PC-3 (cell line): Measurements from ENCODE around the gene HTR4. TPM values are rescaled to one million over a fixed set of nuclear protein-coding genes. Genes with fewer than 3 reads are reported as not detected.

ENCODE experiments used
- ATAC-seq: fragments of 200-7000 bp; cut with Tn5 transposase; 2 replicates; pipeline ENCODE4 v1.9.1; 2020; ENCODE audit warnings: mild to moderate bottlenecking, moderate library complexity
- BruUV-seq: library from RNA; stranded (reverse); fragments of 400-500 nt; replicated peaks from 2 replicates; lab custom pipeline; 2021; lab: Mats Ljungman, UMichigan
- CTCF ChIA-PET: fragments of 300-600 bp; sonication (Branson Sonifier 250); formaldehyde crosslinking; loops from one replicate; lab custom pipeline; 2022; ENCODE audit warnings: antibody characterized with exemption; lab: Charles Lee
- POLR2A ChIA-PET: fragments of 300-600 bp; sonication (Branson Sonifier 250); formaldehyde crosslinking; loops from one replicate; lab custom pipeline; 2022; ENCODE audit warnings: antibody characterized with exemption; ENCODE audit not compliant: unreplicated experiment; lab: Charles Lee
- DNase-seq: peaks from one replicate; pipeline ENCODE4 v3.0.0-alpha.2; 2015
- H2AFZ ChIP-seq: fragments of 300-600 bp; sonication (generic); 2 replicates; pipeline ENCODE4 v1.6.0; 2016; ENCODE audit warnings: antibody characterized with exemption, low read length
- H3F3A ChIP-seq: fragments of 300-600 bp; sonication (generic); one replicate; pipeline ENCODE4 v1.6.0; 2017; ENCODE audit warnings: antibody characterized with exemption, low read length, control low read depth, mild to moderate bottlenecking; ENCODE audit not compliant: unreplicated experiment
- H3K27ac ChIP-seq: fragments of 300-600 bp; sonication (generic); 2 replicates; pipeline ENCODE4 v1.5.1; 2016; ENCODE audit warnings: mild to moderate bottlenecking, low read length
- H3K27me3 ChIP-seq: fragments of 300-600 bp; sonication (generic); 2 replicates; pipeline ENCODE4 v1.6.1; 2016; ENCODE audit warnings: low read length, mixed read lengths
- H3K36me3 ChIP-seq: fragments of 300-600 bp; sonication (generic); 2 replicates; pipeline ENCODE4 v1.6.1; 2016; ENCODE audit warnings: low read depth, mixed run types, low read length, mixed read lengths
- H3K4me1 ChIP-seq: fragments of 300-600 bp; sonication (generic); 2 replicates; pipeline ENCODE4 v1.5.1; 2016; ENCODE audit warnings: low read length; ENCODE audit not compliant: insufficient read depth
- H3K4me2 ChIP-seq: fragments of 300-600 bp; sonication (generic); 2 replicates; pipeline ENCODE4 v1.6.0; 2016; ENCODE audit warnings: low read length
- H3K4me3 ChIP-seq: fragments of 300-600 bp; sonication (generic); 2 replicates; pipeline ENCODE4 v1.5.1; 2016; ENCODE audit warnings: mild to moderate bottlenecking, low read length, mixed read lengths
- H3K79me2 ChIP-seq: fragments of 300-600 bp; sonication (generic); 2 replicates; pipeline ENCODE4 v1.6.1; 2017; ENCODE audit warnings: low read length, mixed read lengths
- H3K9ac ChIP-seq: fragments of 300-600 bp; sonication (generic); 2 replicates; pipeline ENCODE4 v1.6.0; 2016; ENCODE audit warnings: mild to moderate bottlenecking, low read length
- H3K9me2 ChIP-seq: fragments of 300-600 bp; sonication (generic); replicated peaks from 2 replicates; pipeline ENCODE4 v1.6.1; 2016; ENCODE audit warnings: mixed run types, low read length, mixed read lengths
- H3K9me3 ChIP-seq: fragments of 300-600 bp; sonication (generic); 2 replicates; pipeline ENCODE4 v1.6.1; 2016; ENCODE audit warnings: low read length, mixed read lengths
- H4K20me1 ChIP-seq: fragments of 300-600 bp; sonication (generic); 2 replicates; pipeline ENCODE4 v1.6.1; 2016; ENCODE audit warnings: low read length, mixed read lengths
- EZH2 ChIP-seq: fragments of 300-600 bp; sonication (generic); IDR thresholded peaks from one replicate; pipeline ENCODE4 v1.6.1; 2017; ENCODE audit warnings: antibody characterized with exemption, mild to moderate bottlenecking, low read length; ENCODE audit not compliant: unreplicated experiment
- EZH2phosphoT487 ChIP-seq: fragments of 300-600 bp; sonication (generic); IDR thresholded peaks from 2 replicates; pipeline ENCODE4 v1.6.1; 2018; ENCODE audit warnings: mild to moderate bottlenecking, antibody characterized with exemption, low read length, borderline replicate concordance
- intact Hi-C: fragments of 100-400 bp; cut with micrococcal nuclease; formaldehyde crosslinking; loops from 2 replicates; pipeline ENCODE4 v1.9.0; 2023
- total RNA-seq: library from RNA; depleted of rRNA; stranded (reverse); fragments of >200 nt; gene quantifications from 2 replicates; pipeline ENCODE4 v1.2.3, GENCODE V29; 2014
- TF ChIP-seq, protein P1 (sequence below): fragments of 300-600 bp; sonication (generic); conservative IDR thresholded peaks from 2 replicates; pipeline ENCODE4 v1.5.1; 2017; ENCODE audit warnings: antibody characterized with exemption, low read depth, mild to moderate bottlenecking, low read length

Gene HTR4
- total RNA-seq, 1 experiment from 2014 or later, result not detected

DNA sequence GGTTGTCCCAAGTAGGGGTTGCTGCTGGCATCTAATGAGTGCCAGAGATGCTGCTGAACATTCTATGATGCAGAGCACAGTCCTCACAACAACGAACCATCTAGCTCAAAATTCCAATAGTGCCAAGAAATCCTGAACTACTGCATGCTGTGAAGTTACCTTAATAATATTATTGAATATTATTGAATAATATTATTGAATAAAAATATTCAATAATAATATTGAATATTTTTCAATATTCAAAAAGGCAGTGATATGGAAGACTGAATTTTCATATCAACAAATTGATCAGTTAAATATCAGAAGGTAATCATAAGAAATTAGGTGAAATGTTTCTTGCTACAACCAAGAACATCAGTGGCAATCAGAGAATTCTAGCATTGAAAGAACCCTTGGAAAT lies 2.8 kb downstream of the HTR4 start:
- no peak for DNase-seq
- no peak for ATAC-seq
- H3K4me3 ChIP-seq, result no peak overlapping the region
- H3K9me2 ChIP-seq, result no peaks in the 10 kb centered on the region
- no peaks in the 10 kb centered on the region for H3K36me3 ChIP-seq
- no peaks in the 10 kb centered on the region for H3K9me3 ChIP-seq
- no peaks in the 10 kb centered on the region for H3F3A ChIP-seq
- peaks cover 93% of the 10 kb centered on the region for H3K27me3 ChIP-seq
- no TSS peak for BruUV-seq
- no peaks in the 10 kb centered on the region for H3K4me1 ChIP-seq
- no peak overlapping the region for H2AFZ ChIP-seq
- TF ChIP-seq, protein P1, sequence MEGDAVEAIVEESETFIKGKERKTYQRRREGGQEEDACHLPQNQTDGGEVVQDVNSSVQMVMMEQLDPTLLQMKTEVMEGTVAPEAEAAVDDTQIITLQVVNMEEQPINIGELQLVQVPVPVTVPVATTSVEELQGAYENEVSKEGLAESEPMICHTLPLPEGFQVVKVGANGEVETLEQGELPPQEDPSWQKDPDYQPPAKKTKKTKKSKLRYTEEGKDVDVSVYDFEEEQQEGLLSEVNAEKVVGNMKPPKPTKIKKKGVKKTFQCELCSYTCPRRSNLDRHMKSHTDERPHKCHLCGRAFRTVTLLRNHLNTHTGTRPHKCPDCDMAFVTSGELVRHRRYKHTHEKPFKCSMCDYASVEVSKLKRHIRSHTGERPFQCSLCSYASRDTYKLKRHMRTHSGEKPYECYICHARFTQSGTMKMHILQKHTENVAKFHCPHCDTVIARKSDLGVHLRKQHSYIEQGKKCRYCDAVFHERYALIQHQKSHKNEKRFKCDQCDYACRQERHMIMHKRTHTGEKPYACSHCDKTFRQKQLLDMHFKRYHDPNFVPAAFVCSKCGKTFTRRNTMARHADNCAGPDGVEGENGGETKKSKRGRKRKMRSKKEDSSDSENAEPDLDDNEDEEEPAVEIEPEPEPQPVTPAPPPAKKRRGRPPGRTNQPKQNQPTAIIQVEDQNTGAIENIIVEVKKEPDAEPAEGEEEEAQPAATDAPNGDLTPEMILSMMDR, result no peak
- TF ChIP-seq EZH2phosphoT487, result no peak
- no peak for TF ChIP-seq EZH2
- intact Hi-C loops, result no loop called here
- H3K27ac ChIP-seq, result no peak overlapping the region
- ChIA-PET POLR2A (no interaction called here), CTCF (no interaction called here)
- H3K9ac ChIP-seq, result no peak overlapping the region
- no peaks in the 10 kb centered on the region for H4K20me1 ChIP-seq
- no peaks in the 10 kb centered on the region for H3K79me2 ChIP-seq
- H3K4me2 ChIP-seq, result no peak overlapping the region

GRCh38 chr5:148645527-148645926 lies 8.8 kb downstream of the HTR4 start:
- Histone ChIP-seq H3K27me3 (peaks cover 96% of the 10 kb centered on the region), H3F3A (no peaks in the 10 kb centered on the region), H3K9me2 (no peaks in the 10 kb centered on the region), H3K27ac (no peak overlapping the region), H3K9me3 (no peaks in the 10 kb centered on the region), H3K4me2 (no peak overlapping the region), H3K36me3 (no peaks in the 10 kb centered on the region), H3K79me2 (no peaks in the 10 kb centered on the region), H3K9ac (no peak overlapping the region), H3K4me1 (no peaks in the 10 kb centered on the region), H2AFZ (no peak overlapping the region), H3K4me3 (no peak overlapping the region), H4K20me1 (no peaks in the 10 kb centered on the region)
- ChIA-PET CTCF (no interaction called here), POLR2A (no interaction called here)
- ATAC-seq (no peak), DNase-seq (no peak)
- BruUV-seq, result no TSS peak
- intact Hi-C loops, result no loop called here
- TF ChIP-seq EZH2phosphoT487, result no peak
- TF ChIP-seq EZH2, result no peak
- TF ChIP-seq, protein P1, result no peak

DNA sequence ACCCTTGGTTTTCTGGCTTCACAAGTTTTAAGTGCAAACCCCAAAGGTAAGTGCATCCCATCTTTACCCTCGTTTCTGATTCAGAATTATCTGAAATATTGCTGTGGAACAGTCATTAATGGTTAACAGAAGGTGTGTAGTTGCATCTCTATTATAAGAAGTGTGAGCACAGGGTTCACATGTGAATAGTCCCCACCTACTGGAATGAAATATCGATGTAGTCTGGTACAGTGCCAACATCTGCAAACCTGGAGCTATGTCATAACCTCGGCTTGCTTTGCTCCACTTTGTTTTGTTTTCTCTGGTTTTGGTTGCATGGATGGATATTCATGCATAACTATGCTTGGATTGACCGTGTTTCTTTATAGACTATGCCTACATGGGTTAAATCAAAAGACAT lies 12.6 kb downstream of the HTR4 start:
- ATAC-seq (no peak), DNase-seq (no peak)
- CTCF ChIA-PET, result no interaction called here
- Histone ChIP-seq H3K27ac (no peak overlapping the region), H3F3A (no peaks in the 10 kb centered on the region), H3K9ac (no peak overlapping the region), H2AFZ (no peak overlapping the region), H3K9me2 (no peaks in the 10 kb centered on the region), H3K4me1 (no peaks in the 10 kb centered on the region), H3K36me3 (no peaks in the 10 kb centered on the region), H3K79me2 (no peaks in the 10 kb centered on the region), H4K20me1 (no peaks in the 10 kb centered on the region), H3K9me3 (no peaks in the 10 kb centered on the region), H3K4me3 (no peak overlapping the region), H3K27me3 (peaks cover 89% of the 10 kb centered on the region), H3K4me2 (no peak overlapping the region)
- POLR2A ChIA-PET, result no interaction called here
- TF ChIP-seq EZH2phosphoT487, result no peak
- no peak for TF ChIP-seq EZH2
- TF ChIP-seq, protein P1, result no peak
- BruUV-seq, result no TSS peak
- intact Hi-C loops, result no loop called here
